Neuronal stem cell (in vitro differentiated cells): ENCODE measurements around the gene MYBPC2.

Experiments
- DNase-seq: peaks from one replicate; pipeline ENCODE4 v3.0.0-alpha.2; 2013; ENCODE audit warnings: low spot score
- H2AFZ ChIP-seq: one replicate; pipeline ENCODE4 v1.6.1; 2013; ENCODE audit warnings: mild to moderate bottlenecking, low read length, inconsistent platforms
- H2AK5ac ChIP-seq: 2 replicates; pipeline ENCODE4 v1.6.1; 2013; ENCODE audit warnings: low read depth, mild to moderate bottlenecking, inconsistent platforms, low read length, moderate library complexity, mixed read lengths
- H2BK120ac ChIP-seq: 2 replicates; pipeline ENCODE4 v1.6.1; 2013; ENCODE audit warnings: low read depth, mild to moderate bottlenecking, inconsistent platforms, low read length, moderate library complexity, mixed read lengths
- H2BK12ac ChIP-seq: one replicate; pipeline ENCODE4 v1.6.1; 2013; ENCODE audit warnings: low read length, inconsistent platforms
- H2BK15ac ChIP-seq: 2 replicates; pipeline ENCODE4 v1.6.1; 2013; ENCODE audit warnings: mild to moderate bottlenecking, low read length, inconsistent platforms, mixed read lengths
- H2BK5ac ChIP-seq: one replicate; pipeline ENCODE4 v1.6.1; 2013; ENCODE audit warnings: inconsistent platforms, mild to moderate bottlenecking, low read length, moderate library complexity
- H3K14ac ChIP-seq: one replicate; pipeline ENCODE4 v1.6.1; 2013; ENCODE audit warnings: low read length, inconsistent platforms
- H3K18ac ChIP-seq: 2 replicates; pipeline ENCODE4 v1.6.1; 2013; ENCODE audit warnings: low read length, inconsistent platforms
- H3K23ac ChIP-seq: 2 replicates; pipeline ENCODE4 v1.6.1; 2013; ENCODE audit warnings: low read depth, mild to moderate bottlenecking, mixed read lengths, low read length, inconsistent platforms; ENCODE audit not compliant: poor library complexity
- H3K27ac ChIP-seq: replicated peaks from 3 replicates; pipeline ENCODE4 v1.5.1; 2013; ENCODE audit warnings: low read length, inconsistent platforms
- H3K27me3 ChIP-seq, 3 experiments: 2 replicates each; pipeline ENCODE4 v1.6.1; 2013; ENCODE audit warnings: low read length in 3 of 3, mild to moderate bottlenecking in 2 of 3, inconsistent platforms in 1 of 3, low read depth in 1 of 3, mixed read lengths in 1 of 3, moderate library complexity in 1 of 3; ENCODE audit not compliant: control insufficient read depth in 3 of 3, insufficient read depth in 3 of 3
- H3K36me3 ChIP-seq, 2 donors: replicated peaks in 1 of 2; 2 replicates each; pipeline ENCODE4 v1.6.1; 2013; ENCODE audit warnings: low read length in 2 of 2; ENCODE audit not compliant: control insufficient read depth in 2 of 2, insufficient read depth in 2 of 2
- H3K4ac ChIP-seq: 2 replicates; pipeline ENCODE4 v1.6.1; 2013; ENCODE audit warnings: inconsistent platforms, mild to moderate bottlenecking, low read length, moderate library complexity
- H3K4me1 ChIP-seq, 2 donors: 1 replicate in 1 of 2; 2 replicates in 1 of 2; pipeline ENCODE4 v1.6.1; 2013; ENCODE audit warnings: low read length in 2 of 2, low read depth in 1 of 2; ENCODE audit not compliant: control insufficient read depth in 2 of 2, insufficient read depth in 1 of 2
- H3K4me2 ChIP-seq: one replicate; pipeline ENCODE4 v1.6.1; 2013; ENCODE audit warnings: mild to moderate bottlenecking, low read length, inconsistent platforms; ENCODE audit not compliant: insufficient read depth, poor library complexity, severe bottlenecking
- H3K4me3 ChIP-seq, 2 donors: 2 replicates each; pipeline ENCODE4 v1.5.1; 2013; ENCODE audit warnings: low read length in 2 of 2, mild to moderate bottlenecking in 2 of 2, inconsistent platforms in 1 of 2, moderate library complexity in 1 of 2
- H3K79me1 ChIP-seq: one replicate; pipeline ENCODE4 v1.6.1; 2013; ENCODE audit warnings: low read depth, mild to moderate bottlenecking, inconsistent platforms, low read length, moderate library complexity
- H3K9ac ChIP-seq: one replicate; pipeline ENCODE4 v1.6.1; 2013; ENCODE audit warnings: mild to moderate bottlenecking, low read depth, low read length, inconsistent platforms; ENCODE audit not compliant: poor library complexity
- H3K9me3 ChIP-seq, 2 donors: replicated peaks in 1 of 2; 2 replicates each; pipeline versions ENCODE3 to v1.6.1; 2013; ENCODE audit warnings: low read length in 2 of 2, mild to moderate bottlenecking in 2 of 2, inconsistent platforms in 1 of 2, low read depth in 1 of 2, mixed read lengths in 1 of 2, moderate library complexity in 1 of 2; ENCODE audit not compliant: control insufficient read depth in 2 of 2, insufficient read depth in 1 of 2
- H4K8ac ChIP-seq: one replicate; pipeline ENCODE4 v1.6.1; 2013; ENCODE audit warnings: low read depth, mild to moderate bottlenecking, inconsistent platforms, low read length, moderate library complexity
- H4K91ac ChIP-seq: one replicate; pipeline ENCODE4 v1.6.1; 2013; ENCODE audit warnings: low read length, low read depth, mild to moderate bottlenecking, inconsistent platforms; ENCODE audit not compliant: poor library complexity
- WGBS, 2 donors: extraction: QIAGEN DNeasy Blood & Tissue Kit; methylation state at CpG; one replicate each; pipeline ENCODE4 v1.1.7; 2013; ENCODE audit warnings: missing lambda C conversion rate in 2 of 2, mixed read lengths in 1 of 2; ENCODE audit not compliant: insufficient read length in 2 of 2, insufficient replicate concordance in 1 of 2; ENCODE audit errors: extremely low coverage in 2 of 2; 5-methylcytosine and 5-hydroxymethylcytosine counted together

The MYBPC2 gene

DNA sequence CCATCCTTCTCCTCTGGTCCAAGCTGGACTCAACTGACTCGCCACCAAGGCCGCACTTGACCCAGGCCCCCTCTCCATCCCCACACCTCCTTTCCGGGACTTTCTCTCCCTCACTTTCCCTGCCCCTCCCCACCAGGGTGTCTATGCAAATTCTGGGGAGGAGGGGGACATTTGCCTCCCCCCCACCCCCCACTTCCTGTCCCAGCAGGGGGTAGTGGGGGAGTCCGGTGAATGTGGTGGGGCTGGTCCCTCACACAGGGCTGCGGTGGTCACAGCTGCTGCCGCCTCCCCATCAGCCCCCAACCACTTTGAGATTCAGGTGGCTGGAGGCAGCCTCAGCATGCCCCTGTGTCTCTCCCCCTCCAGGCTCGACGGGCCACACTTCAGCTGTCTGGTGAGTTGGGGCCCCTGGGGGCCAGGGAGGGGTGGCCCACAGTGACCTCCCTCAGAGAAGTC lies 13.1 kb upstream of the MYBPC2 start:
- Histone ChIP-seq H3K27ac (no peak overlapping the region), H4K91ac (no peak overlapping the region), H3K9ac (no peak overlapping the region), H4K8ac (no peak overlapping the region), H2BK15ac (no peak overlapping the region), H2AFZ (peak overlapping the region; percentile 56), H2BK12ac (peak overlapping the region; percentile 5), H2BK120ac (no peak overlapping the region), H2AK5ac (peak overlapping the region; percentile 9), H3K4me3 (no peak overlapping the region), H3K14ac (no peak overlapping the region), H3K9me3 (peaks cover 0 to 2% of the 10 kb centered on the region in 2 donors), H3K36me3 (peaks cover 2 to 4% of the 10 kb centered on the region in 2 donors), H3K4me1 (peaks cover 5 to 6% of the 10 kb centered on the region in 2 donors), H3K27me3 (peaks cover 0 to 20% (median 5%) of the 10 kb centered on the region in 3 experiments), H3K23ac (no peak overlapping the region), H3K4me2 (no peak overlapping the region), H3K4ac (no peak overlapping the region), H3K79me1 (no peaks in the 10 kb centered on the region), H3K18ac (peak overlapping the region; percentile 16), H2BK5ac (no peak overlapping the region)
- no CpG with 5 or more reads among the region's 8 CpGs for WGBS, 2 donors
- no peak for DNase-seq

DNA sequence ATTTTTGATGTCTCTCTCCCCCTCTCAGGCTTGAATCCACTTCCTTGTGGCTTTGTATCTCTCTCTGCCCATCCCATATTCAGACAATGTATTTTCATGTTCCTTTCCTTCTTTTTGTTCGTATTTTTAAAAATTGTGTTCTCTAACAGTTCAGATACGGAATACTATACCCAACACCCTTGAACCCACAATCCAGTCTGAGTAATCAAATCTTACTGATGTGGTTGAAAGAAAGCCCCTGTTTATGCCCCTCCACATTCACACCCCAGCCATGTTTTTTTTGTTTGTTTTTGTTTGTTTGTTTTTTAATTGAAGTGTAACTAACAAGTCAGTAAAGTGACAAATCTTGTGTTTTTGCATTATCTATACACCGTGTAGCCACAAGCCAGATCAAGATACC lies 12.6 kb upstream of the MYBPC2 start:
- H2AK5ac ChIP-seq = no peak overlapping the region
- H2BK5ac ChIP-seq = no peak overlapping the region
- no peak overlapping the region for H3K9ac ChIP-seq
- peaks cover 0 to 20% (median 5%) of the 10 kb centered on the region in 3 experiments for H3K27me3 ChIP-seq
- H3K23ac ChIP-seq = no peak overlapping the region
- no peaks in the 10 kb centered on the region for H3K79me1 ChIP-seq
- no peak overlapping the region for H3K14ac ChIP-seq
- H3K4me1 ChIP-seq = peaks cover 5 to 6% of the 10 kb centered on the region in 2 donors
- no peak overlapping the region for H3K18ac ChIP-seq
- H2BK12ac ChIP-seq = no peak overlapping the region
- H3K4me2 ChIP-seq = no peak overlapping the region
- no CpG with 5 or more reads among the region's 3 CpGs for WGBS, 2 donors
- H2AFZ ChIP-seq = no peak overlapping the region
- peaks cover 1 to 2% of the 10 kb centered on the region in 2 donors for H3K36me3 ChIP-seq
- no peak overlapping the region for H4K91ac ChIP-seq
- H3K4ac ChIP-seq = no peak overlapping the region
- no peak overlapping the region for H3K4me3 ChIP-seq
- no peak overlapping the region for H2BK120ac ChIP-seq
- no peak overlapping the region for H2BK15ac ChIP-seq
- DNase-seq = no peak
- peaks cover 0 to 2% of the 10 kb centered on the region in 2 donors for H3K9me3 ChIP-seq
- H4K8ac ChIP-seq = no peak overlapping the region
- H3K27ac ChIP-seq = no peak overlapping the region

DNA sequence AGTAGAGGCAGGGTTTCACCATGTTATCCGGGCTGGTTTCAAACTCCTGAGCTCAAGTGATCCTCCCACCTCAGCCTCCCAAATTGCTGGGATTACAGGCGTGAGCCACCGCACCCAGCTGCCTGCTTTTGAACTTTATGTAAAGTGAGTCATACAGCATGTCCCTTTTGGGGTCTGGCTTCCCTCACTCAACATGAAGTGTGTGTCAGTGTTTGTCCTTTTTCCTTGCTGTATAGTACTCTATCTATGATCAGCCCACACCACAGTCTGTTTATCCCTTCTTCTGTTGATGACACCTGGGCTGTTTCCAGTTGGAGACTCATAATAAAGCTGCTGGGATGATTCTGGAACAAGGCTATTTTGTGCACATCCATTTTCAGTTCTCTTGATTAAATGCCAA lies 11.9 kb upstream of the MYBPC2 start:
- H3K4me1 ChIP-seq = peaks cover 5 to 6% of the 10 kb centered on the region in 2 donors
- H2AK5ac ChIP-seq = no peak overlapping the region
- H4K91ac ChIP-seq = no peak overlapping the region
- no peaks in the 10 kb centered on the region for H3K79me1 ChIP-seq
- no peak overlapping the region for H3K14ac ChIP-seq
- H4K8ac ChIP-seq = no peak overlapping the region
- peaks cover 0 to 2% of the 10 kb centered on the region in 2 donors for H3K9me3 ChIP-seq
- no peaks in the 10 kb centered on the region for H3K36me3 ChIP-seq
- H2BK12ac ChIP-seq = no peak overlapping the region
- H3K9ac ChIP-seq = no peak overlapping the region
- no peak overlapping the region for H3K4ac ChIP-seq
- peaks cover 0 to 20% (median 5%) of the 10 kb centered on the region in 3 experiments for H3K27me3 ChIP-seq
- no CpG with 5 or more reads among the region's 3 CpGs for WGBS, 2 donors
- H3K27ac ChIP-seq = no peak overlapping the region
- H2BK120ac ChIP-seq = no peak overlapping the region
- H2AFZ ChIP-seq = no peak overlapping the region
- no peak overlapping the region for H2BK5ac ChIP-seq
- H3K18ac ChIP-seq = no peak overlapping the region
- H2BK15ac ChIP-seq = no peak overlapping the region
- DNase-seq = no peak
- no peak overlapping the region for H3K23ac ChIP-seq
- H3K4me2 ChIP-seq = no peak overlapping the region
- no peak overlapping the region for H3K4me3 ChIP-seq

DNA sequence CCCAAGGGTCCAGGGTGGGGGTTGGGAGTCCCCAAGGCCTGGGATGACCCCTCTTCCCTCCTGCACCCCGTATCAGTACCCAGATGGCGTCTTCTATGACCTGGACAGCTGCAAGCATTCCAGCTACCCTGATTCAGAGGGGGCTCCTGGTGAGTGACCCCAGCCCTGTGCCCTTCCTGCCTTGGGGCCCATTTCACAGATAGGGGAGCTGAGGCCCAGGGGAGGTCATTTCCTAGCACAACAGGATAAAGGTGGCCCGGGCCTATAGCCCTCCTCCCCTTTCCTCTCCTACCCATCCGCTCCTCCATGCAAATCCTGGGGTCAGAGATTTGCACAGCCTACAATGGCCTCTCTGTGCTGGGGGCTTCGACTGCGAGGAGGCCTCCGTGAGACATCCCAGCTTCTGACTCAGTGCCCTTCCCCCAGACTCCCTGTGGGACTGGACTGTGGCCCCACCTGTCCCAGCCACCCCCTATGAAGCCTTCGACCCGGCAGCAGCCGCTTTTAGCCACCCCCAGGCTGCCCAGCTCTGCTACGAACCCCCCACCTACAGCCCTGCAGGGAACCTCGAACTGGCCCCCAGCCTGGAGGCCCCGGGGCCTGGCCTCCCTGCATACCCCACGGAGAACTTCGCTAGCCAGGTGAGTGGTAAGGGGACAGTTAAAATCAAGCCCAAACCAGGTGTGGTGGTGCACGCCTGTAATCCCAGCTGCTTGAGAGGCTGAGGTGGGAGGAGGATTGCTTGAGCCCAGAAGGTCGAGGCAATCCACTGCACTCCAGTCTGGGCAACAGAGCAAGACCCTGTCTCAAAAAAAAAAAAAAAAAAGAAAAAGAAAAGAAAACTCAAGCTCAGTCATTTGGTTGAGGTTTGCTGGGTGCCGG lies 10.1 kb upstream of the MYBPC2 start:
- no peak overlapping the region for H3K4me3 ChIP-seq
- no peak overlapping the region for H2AK5ac ChIP-seq
- H3K4me1 ChIP-seq = peaks cover 5 to 6% of the 10 kb centered on the region in 2 donors
- DNase-seq = no peak
- no peaks in the 10 kb centered on the region for H3K36me3 ChIP-seq
- no peak overlapping the region for H3K27ac ChIP-seq
- no peak overlapping the region for H3K9ac ChIP-seq
- H2BK15ac ChIP-seq = peak overlapping the region; percentile 71
- H3K79me1 ChIP-seq = no peaks in the 10 kb centered on the region
- peaks cover 2 to 20% (median 5%) of the 10 kb centered on the region in 3 experiments for H3K27me3 ChIP-seq
- no peak overlapping the region for H2BK12ac ChIP-seq
- H3K23ac ChIP-seq = no peak overlapping the region
- no peak overlapping the region for H3K4ac ChIP-seq
- no peak overlapping the region for H3K14ac ChIP-seq
- no peak overlapping the region for H3K4me2 ChIP-seq
- no peak overlapping the region for H2BK5ac ChIP-seq
- H4K8ac ChIP-seq = no peak overlapping the region
- no peak overlapping the region for H3K18ac ChIP-seq
- H2BK120ac ChIP-seq = no peak overlapping the region
- peaks cover 0 to 2% of the 10 kb centered on the region in 2 donors for H3K9me3 ChIP-seq
- no CpG with 5 or more reads among the region's 18 CpGs for WGBS, 2 donors
- no peak overlapping the region for H2AFZ ChIP-seq
- H4K91ac ChIP-seq = no peak overlapping the region
